ENCODE results near the gene CADPS.

The CADPS gene

GRCh38 chr3:62625268-62625667 is 249.9 kb downstream of the CADPS start:
- DNase-seq: no peak

- DNase-seq: no peak
Measured at GRCh38 chr3:62624185-62624584, 251.0 kb downstream of the CADPS start.

- peak; percentile 27 for DNase-seq
Measured at GRCh38 chr3:62622553-62623174, 252.6 kb downstream of the CADPS start.

- DNase-seq: no peak
Measured at GRCh38 chr3:62621925-62622324, 253.3 kb downstream of the CADPS start.

- DNase-seq: no peak
Measured at GRCh38 chr3:62621176-62621575, 254.0 kb downstream of the CADPS start.

- no peak for DNase-seq
Measured at GRCh38 chr3:62615258-62615849, 259.9 kb downstream of the CADPS start.

GRCh38 chr3:62614527-62614926 is 260.7 kb downstream of the CADPS start:
- no peak for DNase-seq

- DNase-seq: peak; percentile 56
Measured at GRCh38 chr3:62611541-62612240, 263.5 kb downstream of the CADPS start.

GRCh38 chr3:62607287-62608029 is 267.8 kb downstream of the CADPS start:
- DNase-seq: peak; percentile 91

GRCh38 chr3:62605413-62606068 is 269.7 kb downstream of the CADPS start:
- no peak for DNase-seq

- DNase-seq: no peak
Measured at GRCh38 chr3:62604751-62605351, 270.4 kb downstream of the CADPS start.

GRCh38 chr3:62604298-62604697 is 270.9 kb downstream of the CADPS start:
- peak; percentile 81 for DNase-seq

- DNase-seq: no peak
Measured at GRCh38 chr3:62602987-62603386, 272.2 kb downstream of the CADPS start.

- no peak for DNase-seq
Measured at GRCh38 chr3:62602129-62602770, 273.0 kb downstream of the CADPS start.

- peak; percentile 53 for DNase-seq
Measured at GRCh38 chr3:62601238-62602070, 273.8 kb downstream of the CADPS start.

- no peak for DNase-seq
Measured at GRCh38 chr3:62600033-62600432, 275.2 kb downstream of the CADPS start.

GRCh38 chr3:62597491-62597890 is 277.7 kb downstream of the CADPS start:
- DNase-seq: no peak

GRCh38 chr3:62592408-62592807 is 282.8 kb downstream of the CADPS start:
- DNase-seq: no peak

GRCh38 chr3:62589078-62589477 is 286.1 kb downstream of the CADPS start:
- DNase-seq: no peak

GRCh38 chr3:62587579-62588031 is 287.6 kb downstream of the CADPS start:
- peak; percentile 60 for DNase-seq

GRCh38 chr3:62587169-62587568 is 288.0 kb downstream of the CADPS start:
- peak; percentile 15 for DNase-seq

Measured in NCI-H226 (cell line).